Caco-2 (cell line): ENCODE results near the gene OR2C3. TPM values are rescaled to one million over a fixed set of nuclear protein-coding genes. Genes with fewer than 3 reads are reported as not detected.
"Not testable (repeated sequence)": the region's sequence is repeated elsewhere in the genome, so short reads cannot be mapped to it uniquely, and the experiment has no call there.

Experiments
- BruUV-seq: library from RNA; stranded (reverse); fragments of 400-500 nt; replicated peaks from 2 replicates; lab custom pipeline; 2021; lab: Mats Ljungman, UMichigan
- CTCF ChIA-PET: fragments of 300-600 bp; sonication (Branson Sonifier 250); formaldehyde crosslinking; loops from one replicate; lab custom pipeline; 2022; ENCODE audit warnings: antibody characterized with exemption; lab: Charles Lee
- POLR2A ChIA-PET: fragments of 300-600 bp; sonication (Branson Sonifier 250); formaldehyde crosslinking; loops from one replicate; lab custom pipeline; 2022; ENCODE audit warnings: antibody characterized with exemption; lab: Charles Lee
- DNase-seq, 2 experiments: peaks; one replicate each; pipeline versions ENCODE4 v3.0.0 to v3.0.0-alpha.2; 2020 to 2022
- H3K27me3 ChIP-seq: replicated peaks from 2 replicates; pipeline ENCODE4 v1.6.0; 2011; ENCODE audit warnings: low read length; ENCODE audit not compliant: control insufficient read depth, insufficient read depth
- H3K36me3 ChIP-seq: 2 replicates; pipeline ENCODE4 v1.5.1; 2011; ENCODE audit warnings: low read length; ENCODE audit not compliant: control insufficient read depth, insufficient read depth
- H3K4me1 ChIP-seq: fragments of 250-450 bp; sonication (Bioruptor Pico); 2 replicates; pipeline ENCODE4 v1.5.1; 2020; ENCODE audit warnings: mild to moderate bottlenecking
- H3K4me3 ChIP-seq: 2 replicates; pipeline ENCODE4 v1.5.1; 2011; ENCODE audit warnings: low read depth, mild to moderate bottlenecking, control low read depth, low read length
- H3K9me3 ChIP-seq: fragments of 250-450 bp; sonication (Bioruptor Pico); 2 replicates; pipeline ENCODE4 v1.5.1; 2020; ENCODE audit warnings: mild to moderate bottlenecking, moderate library complexity
- H3K27ac Mint-ChIP-seq: one replicate; pipeline ENCODE4 v1.8.0; 2022; ENCODE audit warnings: mixed read lengths; ENCODE audit not compliant: unreplicated experiment
- H3K27me3 Mint-ChIP-seq: one replicate; pipeline ENCODE4 v1.8.0; 2022; ENCODE audit warnings: mixed read lengths; ENCODE audit not compliant: insufficient read depth, unreplicated experiment
- H3K36me3 Mint-ChIP-seq: one replicate; pipeline ENCODE4 v1.8.0; 2022; ENCODE audit warnings: mild to moderate bottlenecking, mixed read lengths; ENCODE audit not compliant: insufficient read depth, unreplicated experiment
- H3K4me1 Mint-ChIP-seq: one replicate; pipeline ENCODE4 v1.8.0; 2022; ENCODE audit warnings: low read depth, mixed read lengths; ENCODE audit not compliant: unreplicated experiment
- H3K4me3 Mint-ChIP-seq: one replicate; pipeline ENCODE4 v1.8.0; 2022; ENCODE audit warnings: mild to moderate bottlenecking, moderate library complexity, mixed read lengths; ENCODE audit not compliant: unreplicated experiment
- H3K9me3 Mint-ChIP-seq: one replicate; pipeline ENCODE4 v1.8.0; 2022; ENCODE audit warnings: mixed read lengths; ENCODE audit not compliant: unreplicated experiment
- intact Hi-C: fragments of 100-400 bp; cut with micrococcal nuclease; formaldehyde crosslinking; loops from one replicate; pipeline ENCODE4 v1.10.0; 2022; ENCODE audit not compliant: unreplicated experiment
- total RNA-seq: library from RNA; stranded (reverse); gene quantifications from 2 replicates; pipeline ENCODE4 v1.2.3, GENCODE V29; 2022
- TF ChIP-seq, protein P1 (sequence below), 2 experiments: fragments of 200-600 bp in 1 of 2; IDR thresholded peaks; 1 replicate in 1 of 2; 2 replicates in 1 of 2; pipeline versions ENCODE4 v1.5.1 to v1.8.0; 2011 to 2022; ENCODE audit warnings: antibody characterized with exemption in 1 of 2, control low read depth in 1 of 2, inconsistent platforms in 1 of 2, low read depth in 1 of 2, low read length in 1 of 2, mild to moderate bottlenecking in 1 of 2, moderate library complexity in 1 of 2; ENCODE audit not compliant: insufficient read depth in 1 of 2, severe bottlenecking in 1 of 2, unreplicated experiment in 1 of 2

OR2C3 gene
- total RNA-seq, 1 experiment from 2014 or later = not detected

DNA sequence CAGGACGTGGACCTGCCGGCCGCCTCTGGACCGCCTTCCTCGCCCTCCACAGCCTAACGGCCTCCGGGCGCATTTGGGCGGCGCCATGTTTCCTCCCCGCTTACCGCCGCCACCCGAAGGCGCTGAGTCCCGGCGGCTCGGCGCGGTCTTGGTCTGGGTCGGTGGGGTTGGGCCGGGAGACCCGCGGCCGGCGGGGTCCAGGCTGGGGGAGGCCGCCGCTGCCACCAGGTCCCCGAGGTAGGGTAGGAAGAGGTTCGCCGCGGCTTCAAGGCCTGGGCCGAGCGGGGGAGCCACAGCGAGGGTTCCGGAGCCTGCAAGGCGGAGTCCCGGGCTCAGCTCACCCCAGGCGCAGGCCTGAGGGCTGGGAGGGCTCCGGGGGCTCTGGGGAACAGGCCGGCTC is 5.5 kb downstream of the OR2C3 start:
- DNase-seq = no peak
- Mint-ChIP-seq H3K9me3 (no peaks in the 10 kb centered on the region), H3K27ac (no peak overlapping the region), H3K36me3 (no peaks in the 10 kb centered on the region), H3K27me3 (peaks cover 3% of the 10 kb centered on the region), H3K4me3 (no peak overlapping the region), H3K4me1 (no peaks in the 10 kb centered on the region)
- intact Hi-C loops = no loop called here
- Histone ChIP-seq H3K4me1 (no peaks in the 10 kb centered on the region), H3K27me3 (no peaks in the 10 kb centered on the region), H3K36me3 (no peaks in the 10 kb centered on the region), H3K9me3 (no peaks in the 10 kb centered on the region), H3K4me3 (no peak overlapping the region)
- TF ChIP-seq, protein P1, sequence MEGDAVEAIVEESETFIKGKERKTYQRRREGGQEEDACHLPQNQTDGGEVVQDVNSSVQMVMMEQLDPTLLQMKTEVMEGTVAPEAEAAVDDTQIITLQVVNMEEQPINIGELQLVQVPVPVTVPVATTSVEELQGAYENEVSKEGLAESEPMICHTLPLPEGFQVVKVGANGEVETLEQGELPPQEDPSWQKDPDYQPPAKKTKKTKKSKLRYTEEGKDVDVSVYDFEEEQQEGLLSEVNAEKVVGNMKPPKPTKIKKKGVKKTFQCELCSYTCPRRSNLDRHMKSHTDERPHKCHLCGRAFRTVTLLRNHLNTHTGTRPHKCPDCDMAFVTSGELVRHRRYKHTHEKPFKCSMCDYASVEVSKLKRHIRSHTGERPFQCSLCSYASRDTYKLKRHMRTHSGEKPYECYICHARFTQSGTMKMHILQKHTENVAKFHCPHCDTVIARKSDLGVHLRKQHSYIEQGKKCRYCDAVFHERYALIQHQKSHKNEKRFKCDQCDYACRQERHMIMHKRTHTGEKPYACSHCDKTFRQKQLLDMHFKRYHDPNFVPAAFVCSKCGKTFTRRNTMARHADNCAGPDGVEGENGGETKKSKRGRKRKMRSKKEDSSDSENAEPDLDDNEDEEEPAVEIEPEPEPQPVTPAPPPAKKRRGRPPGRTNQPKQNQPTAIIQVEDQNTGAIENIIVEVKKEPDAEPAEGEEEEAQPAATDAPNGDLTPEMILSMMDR (IDR thresholded peaks at IDR 0.05; ENCODE audit: insufficient read depth in 1 of 2, low read depth in 1 of 2, low read length in 1 of 2, severe bottlenecking in 1 of 2, unreplicated experiment in 1 of 2) = no peak
- BruUV-seq = no TSS peak
- CTCF ChIA-PET = no interaction called here
- POLR2A ChIA-PET = no interaction called here

DNA sequence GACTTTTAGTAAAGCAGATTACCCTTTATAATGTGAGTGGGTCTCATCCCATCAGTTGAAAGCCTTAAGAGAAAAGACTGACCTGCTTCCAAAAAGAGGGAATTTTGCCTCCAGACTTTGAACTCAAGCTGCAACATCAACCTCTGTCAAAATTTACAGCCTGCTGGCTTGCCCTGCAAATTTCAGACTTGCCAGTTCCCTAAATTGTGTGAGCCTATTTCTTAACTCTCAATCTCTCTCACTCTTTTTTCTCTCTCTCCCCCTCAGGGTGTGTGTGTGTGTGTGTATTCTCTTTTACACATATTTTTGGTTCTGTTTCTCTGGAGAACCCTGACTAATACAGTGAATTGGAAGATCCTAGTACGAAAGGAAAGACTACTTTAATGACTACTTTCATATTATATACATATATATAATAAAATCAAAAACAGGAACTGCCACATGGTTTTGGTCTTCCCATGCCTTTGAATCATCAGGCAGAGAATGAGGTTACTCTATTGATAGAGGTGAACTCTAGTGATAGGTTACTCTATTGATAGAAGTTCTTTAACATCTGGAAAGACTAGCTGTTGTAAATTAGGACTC is 6.4 kb downstream of the OR2C3 start:
- POLR2A ChIA-PET = no interaction called here

DNA sequence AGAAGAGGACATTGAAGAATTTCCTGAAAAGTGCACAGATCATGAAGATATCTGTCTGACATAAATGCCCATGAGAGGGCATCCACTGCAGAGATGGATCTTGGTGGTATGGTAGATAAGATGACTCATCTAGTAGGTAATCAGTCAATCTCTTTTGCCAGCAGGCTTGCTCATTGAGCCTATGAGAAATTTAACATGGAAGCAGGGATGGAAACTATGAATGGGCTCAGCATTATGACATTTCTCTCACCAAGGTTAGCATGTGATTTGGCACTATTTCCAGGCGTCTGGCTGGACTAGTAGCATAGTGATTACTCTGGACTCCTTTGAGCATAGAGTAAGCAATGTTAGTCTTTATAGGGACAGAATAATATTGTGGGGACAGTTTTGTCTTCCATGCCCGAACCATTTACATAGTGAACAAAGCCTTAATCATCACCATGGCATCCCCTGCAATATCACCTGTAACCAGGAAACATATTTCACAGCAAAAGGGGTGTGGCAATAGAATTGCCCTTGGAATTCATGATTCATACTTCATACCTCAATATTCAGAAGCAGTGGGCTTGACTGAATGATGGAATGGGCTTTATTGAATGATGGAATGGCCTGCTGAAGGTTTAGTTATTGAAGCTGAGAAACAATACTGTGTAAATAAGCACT is 7.3 kb downstream of the OR2C3 start:
- TF ChIP-seq, protein P1 (IDR thresholded peaks at IDR 0.05; ENCODE audit: insufficient read depth in 1 of 2, low read depth in 1 of 2, low read length in 1 of 2, severe bottlenecking in 1 of 2, unreplicated experiment in 1 of 2) = no peak
- Mint-ChIP-seq H3K4me1 (no peaks in the 10 kb centered on the region), H3K9me3 (no peaks in the 10 kb centered on the region), H3K27me3 (peaks cover 4% of the 10 kb centered on the region), H3K36me3 (no peaks in the 10 kb centered on the region), H3K4me3 (no peak overlapping the region), H3K27ac (no peak overlapping the region)
- DNase-seq = no peak
- H3K9me3 ChIP-seq = no peaks in the 10 kb centered on the region
- POLR2A ChIA-PET = no interaction called here
- no peak overlapping the region for H3K4me3 ChIP-seq
- CTCF ChIA-PET = no interaction called here
- H3K27me3 ChIP-seq = no peaks in the 10 kb centered on the region; the same call in 1 of the 2 replicates
- BruUV-seq = no TSS peak
- intact Hi-C loops = no loop called here
- no peaks in the 10 kb centered on the region for H3K4me1 ChIP-seq
- no peaks in the 10 kb centered on the region for H3K36me3 ChIP-seq

More for the DNA sequence above, 6.4 kb downstream of the OR2C3 start:
- TF ChIP-seq, protein P1 (IDR thresholded peaks at IDR 0.05; ENCODE audit: insufficient read depth in 1 of 2, low read depth in 1 of 2, low read length in 1 of 2, severe bottlenecking in 1 of 2, unreplicated experiment in 1 of 2) = no peak
- H3K4me3 ChIP-seq = no peak overlapping the region
- Mint-ChIP-seq H3K27ac (no peak overlapping the region), H3K27me3 (no peaks in the 10 kb centered on the region), H3K4me3 (no peak overlapping the region), H3K36me3 (no peaks in the 10 kb centered on the region), H3K9me3 (no peaks in the 10 kb centered on the region), H3K4me1 (no peaks in the 10 kb centered on the region)
- H3K4me1 ChIP-seq = no peaks in the 10 kb centered on the region
- intact Hi-C loops = no loop called here
- CTCF ChIA-PET = no interaction called here
- H3K36me3 ChIP-seq = no peaks in the 10 kb centered on the region
- no peaks in the 10 kb centered on the region for H3K27me3 ChIP-seq
- BruUV-seq = no TSS peak
- no peak for DNase-seq
- H3K9me3 ChIP-seq = no peaks in the 10 kb centered on the region

DNA sequence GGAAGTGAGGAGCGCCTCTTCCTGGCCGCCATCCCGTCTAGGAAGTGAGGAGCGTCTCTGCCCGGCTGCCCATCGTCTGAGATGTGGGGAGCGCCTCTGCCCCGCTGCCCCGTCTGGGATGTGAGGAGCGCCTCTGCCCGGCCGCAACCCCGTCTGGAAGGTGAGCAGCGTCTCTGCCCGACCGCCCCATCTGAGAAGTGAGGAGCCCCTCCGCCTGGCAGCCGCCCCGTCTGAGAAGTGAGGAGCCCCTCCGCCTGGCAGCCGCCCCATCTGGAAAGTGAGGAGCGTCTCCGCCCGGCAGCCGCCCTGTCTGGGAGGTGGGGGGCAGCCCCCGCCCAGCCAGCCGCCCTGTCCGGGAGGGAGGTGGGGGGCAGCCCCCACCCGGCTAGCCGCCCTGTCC is 14.4 kb downstream of the OR2C3 start:
- DNase-seq, H3K4me1 Mint-ChIP-seq, H3K36me3 ChIP-seq, POLR2A ChIA-PET, H3K4me1 ChIP-seq, H3K4me3 Mint-ChIP-seq, BruUV-seq, H3K4me3 ChIP-seq, H3K27me3 Mint-ChIP-seq, H3K36me3 Mint-ChIP-seq, CTCF ChIA-PET, intact Hi-C loops, H3K9me3 Mint-ChIP-seq, H3K27ac Mint-ChIP-seq, H3K9me3 ChIP-seq, H3K27me3 ChIP-seq: not testable (repeated sequence)
